Adrenal gland (tissue), 5 donors: Measurements from ENCODE around the gene ZCCHC9.

Experiments
- POLR2A ChIP-seq, 2 donors: fragments of 450-650 bp; IDR thresholded peaks; one replicate each; pipeline ENCODE4 v1.6.1; 2017; ENCODE audit warnings: antibody characterized with exemption in 2 of 2, mild to moderate bottlenecking in 2 of 2, moderate library complexity in 1 of 2
- TF ChIP-seq, protein P1 (sequence below), 6 experiments: fragments of 450-650 bp in 4 of 6; fragments of 200-600 bp in 2 of 6; sonication (generic) in 1 of 6; IDR thresholded peaks; 1 replicate in 5 of 6; 2 replicates in 1 of 6; pipeline versions ENCODE4 v1.5.1 to v1.8.0; 2016 to 2021; ENCODE audit warnings: antibody characterized with exemption in 6 of 6, mild to moderate bottlenecking in 2 of 6, moderate library complexity in 1 of 6
- donor health status: DM: no; HTN: no; CAD: no.

DNA sequence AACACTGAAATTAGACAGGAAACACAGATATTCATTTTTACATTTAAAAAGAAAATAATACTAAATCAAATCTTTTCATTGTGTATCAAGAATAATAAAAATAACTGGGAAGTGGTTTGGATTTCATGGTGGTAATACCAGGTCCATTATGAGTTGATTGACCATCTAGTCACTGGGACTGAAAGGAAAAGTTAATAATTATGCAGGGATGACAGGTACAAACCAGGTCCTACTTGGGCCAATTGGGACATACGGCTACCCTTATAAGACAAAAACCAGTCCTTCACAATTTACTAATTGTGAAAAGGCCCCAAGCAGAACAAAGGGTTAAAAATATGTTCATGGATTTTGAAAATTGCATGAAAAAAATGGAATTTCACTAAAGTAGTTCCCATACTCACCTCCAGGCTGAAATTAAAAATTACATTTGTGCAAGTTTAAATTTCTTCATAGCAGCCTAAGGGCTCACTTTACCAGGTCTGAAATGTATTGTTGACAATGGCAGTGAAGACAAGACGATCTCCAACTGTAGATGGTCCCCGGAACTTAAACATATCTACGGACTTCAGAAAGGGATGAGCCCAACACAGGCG, 44.1 kb downstream of the ZCCHC9 start:
- TF ChIP-seq POLR2A (IDR thresholded peaks at IDR 0.05) = no peak
- TF ChIP-seq, protein P1, sequence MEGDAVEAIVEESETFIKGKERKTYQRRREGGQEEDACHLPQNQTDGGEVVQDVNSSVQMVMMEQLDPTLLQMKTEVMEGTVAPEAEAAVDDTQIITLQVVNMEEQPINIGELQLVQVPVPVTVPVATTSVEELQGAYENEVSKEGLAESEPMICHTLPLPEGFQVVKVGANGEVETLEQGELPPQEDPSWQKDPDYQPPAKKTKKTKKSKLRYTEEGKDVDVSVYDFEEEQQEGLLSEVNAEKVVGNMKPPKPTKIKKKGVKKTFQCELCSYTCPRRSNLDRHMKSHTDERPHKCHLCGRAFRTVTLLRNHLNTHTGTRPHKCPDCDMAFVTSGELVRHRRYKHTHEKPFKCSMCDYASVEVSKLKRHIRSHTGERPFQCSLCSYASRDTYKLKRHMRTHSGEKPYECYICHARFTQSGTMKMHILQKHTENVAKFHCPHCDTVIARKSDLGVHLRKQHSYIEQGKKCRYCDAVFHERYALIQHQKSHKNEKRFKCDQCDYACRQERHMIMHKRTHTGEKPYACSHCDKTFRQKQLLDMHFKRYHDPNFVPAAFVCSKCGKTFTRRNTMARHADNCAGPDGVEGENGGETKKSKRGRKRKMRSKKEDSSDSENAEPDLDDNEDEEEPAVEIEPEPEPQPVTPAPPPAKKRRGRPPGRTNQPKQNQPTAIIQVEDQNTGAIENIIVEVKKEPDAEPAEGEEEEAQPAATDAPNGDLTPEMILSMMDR (IDR thresholded peaks at IDR 0.05) = no peak
